ENCODE measurements around the gene PIBF1.
A peak's percentile ranks its signal among the peaks of the same experiment; 100 is the strongest.

Gene PIBF1

GRCh38 chr13:72998012-72998411 is 216.1 kb downstream of the PIBF1 start:
- Mint-ChIP-seq H3K4me3 (no peak overlapping the region), H3K27ac (no peak overlapping the region), H3K4me1 (peaks cover 7% of the 10 kb centered on the region), H3K9me3 (no peaks in the 10 kb centered on the region), H3K36me3 (peaks cover 27% of the 10 kb centered on the region)
- ATAC-seq (no peak), DNase-seq (ENCODE audit: low spot score in 2 of 2) (no peak)

GRCh38 chr13:73000027-73000674 is 218.2 kb downstream of the PIBF1 start:
- Mint-ChIP-seq H3K9me3 (no peaks in the 10 kb centered on the region), H3K36me3 (peaks cover 40% of the 10 kb centered on the region), H3K4me3 (no peak overlapping the region), H3K4me1 (peaks cover 7% of the 10 kb centered on the region), H3K27ac (no peak overlapping the region)
- DNase-seq (ENCODE audit: low spot score in 2 of 2), result no peak
- ATAC-seq, result peak; percentile 61

- DNase-seq (ENCODE audit: low spot score in 2 of 2) (no peak), ATAC-seq (no peak)
- H3K4me3 Mint-ChIP-seq, result no peak overlapping the region
- H3K27ac Mint-ChIP-seq, result no peak overlapping the region
- peaks cover 7% of the 10 kb centered on the region for H3K4me1 Mint-ChIP-seq
- H3K36me3 Mint-ChIP-seq, result peaks cover 43% of the 10 kb centered on the region
- H3K9me3 Mint-ChIP-seq, result no peaks in the 10 kb centered on the region
Observed at GRCh38 chr13:73001971-73002370, 220.0 kb downstream of the PIBF1 start.

GRCh38 chr13:73011751-73012150 is 229.8 kb downstream of the PIBF1 start:
- Mint-ChIP-seq H3K4me1 (no peaks in the 10 kb centered on the region), H3K9me3 (no peaks in the 10 kb centered on the region), H3K4me3 (no peak overlapping the region), H3K36me3 (peaks cover 11% of the 10 kb centered on the region), H3K27ac (no peak overlapping the region)
- ATAC-seq, result no peak
- no peak for DNase-seq (ENCODE audit: low spot score in 2 of 2)

GRCh38 chr13:73015805-73016204 is 233.9 kb downstream of the PIBF1 start:
- H3K27ac Mint-ChIP-seq, result no peak overlapping the region
- DNase-seq (ENCODE audit: low spot score in 2 of 2) (no peak), ATAC-seq (no peak)
- peaks cover 22% of the 10 kb centered on the region for H3K36me3 Mint-ChIP-seq
- no peak overlapping the region for H3K4me3 Mint-ChIP-seq
- H3K4me1 Mint-ChIP-seq, result no peaks in the 10 kb centered on the region
- H3K9me3 Mint-ChIP-seq, result no peaks in the 10 kb centered on the region

GRCh38 chr13:73018336-73018735 is 236.4 kb downstream of the PIBF1 start:
- Mint-ChIP-seq H3K4me3 (no peak overlapping the region), H3K9me3 (no peaks in the 10 kb centered on the region), H3K36me3 (peaks cover 22% of the 10 kb centered on the region), H3K4me1 (no peaks in the 10 kb centered on the region), H3K27ac (no peak overlapping the region)
- no peak for DNase-seq (ENCODE audit: low spot score in 2 of 2)
- ATAC-seq, result no peak

GRCh38 chr13:73025217-73026012 is 243.5 kb downstream of the PIBF1 start:
- H3K9me3 Mint-ChIP-seq, result no peaks in the 10 kb centered on the region
- H3K36me3 Mint-ChIP-seq, result no peaks in the 10 kb centered on the region
- H3K4me1 Mint-ChIP-seq, result peaks cover 5% of the 10 kb centered on the region
- ATAC-seq (peak; percentile 75), DNase-seq (ENCODE audit: low spot score in 2 of 2) (no peak)
- H3K27ac Mint-ChIP-seq, result no peak overlapping the region
- H3K4me3 Mint-ChIP-seq, result no peak overlapping the region

- H3K9me3 Mint-ChIP-seq, result no peaks in the 10 kb centered on the region
- no peak for DNase-seq (ENCODE audit: low spot score in 2 of 2)
- H3K4me1 Mint-ChIP-seq, result no peaks in the 10 kb centered on the region
- no peak overlapping the region for H3K4me3 Mint-ChIP-seq
- no peaks in the 10 kb centered on the region for H3K36me3 Mint-ChIP-seq
- no peak overlapping the region for H3K27ac Mint-ChIP-seq
- no peak for ATAC-seq
Observed at GRCh38 chr13:73034901-73035300, 253.0 kb downstream of the PIBF1 start.

GRCh38 chr13:73035660-73036059 is 253.7 kb downstream of the PIBF1 start:
- H3K27ac Mint-ChIP-seq, result no peak overlapping the region
- ATAC-seq (no peak), DNase-seq (ENCODE audit: low spot score in 2 of 2) (no peak)
- H3K4me1 Mint-ChIP-seq, result no peaks in the 10 kb centered on the region
- no peaks in the 10 kb centered on the region for H3K36me3 Mint-ChIP-seq
- no peaks in the 10 kb centered on the region for H3K9me3 Mint-ChIP-seq
- H3K4me3 Mint-ChIP-seq, result no peak overlapping the region

GRCh38 chr13:73036566-73036965 is 254.6 kb downstream of the PIBF1 start:
- DNase-seq (ENCODE audit: low spot score in 2 of 2), result no peak
- no peaks in the 10 kb centered on the region for H3K36me3 Mint-ChIP-seq
- ATAC-seq, result no peak
- no peaks in the 10 kb centered on the region for H3K4me1 Mint-ChIP-seq
- no peak overlapping the region for H3K4me3 Mint-ChIP-seq
- H3K27ac Mint-ChIP-seq, result no peak overlapping the region
- H3K9me3 Mint-ChIP-seq, result no peaks in the 10 kb centered on the region

- no peaks in the 10 kb centered on the region for H3K9me3 Mint-ChIP-seq
- H3K4me1 Mint-ChIP-seq, result no peaks in the 10 kb centered on the region
- no peaks in the 10 kb centered on the region for H3K36me3 Mint-ChIP-seq
- no peak overlapping the region for H3K27ac Mint-ChIP-seq
- DNase-seq (ENCODE audit: low spot score in 2 of 2) (no peak), ATAC-seq (no peak)
- H3K4me3 Mint-ChIP-seq, result no peak overlapping the region
Observed at GRCh38 chr13:73038064-73038463, 256.1 kb downstream of the PIBF1 start.

- no peak for DNase-seq (ENCODE audit: low spot score in 2 of 2)
- H3K27ac Mint-ChIP-seq, result no peak overlapping the region
Observed at GRCh38 chr13:73039201-73040108, 257.5 kb downstream of the PIBF1 start.

GRCh38 chr13:73040484-73040883 is 258.6 kb downstream of the PIBF1 start:
- Mint-ChIP-seq H3K4me1 (no peaks in the 10 kb centered on the region), H3K4me3 (no peak overlapping the region), H3K9me3 (no peaks in the 10 kb centered on the region), H3K36me3 (no peaks in the 10 kb centered on the region), H3K27ac (no peak overlapping the region)
- DNase-seq (ENCODE audit: low spot score in 2 of 2) (no peak), ATAC-seq (no peak)

More at GRCh38 chr13:73039201-73040108, 257.5 kb downstream of the PIBF1 start:
- no peak for ATAC-seq
- no peaks in the 10 kb centered on the region for H3K4me1 Mint-ChIP-seq
- H3K9me3 Mint-ChIP-seq, result no peaks in the 10 kb centered on the region
- no peaks in the 10 kb centered on the region for H3K36me3 Mint-ChIP-seq
- H3K4me3 Mint-ChIP-seq, result no peak overlapping the region

GRCh38 chr13:73040968-73041596 is 259.1 kb downstream of the PIBF1 start:
- H3K27ac Mint-ChIP-seq, result no peak overlapping the region
- ATAC-seq, result no peak
- H3K36me3 Mint-ChIP-seq, result no peaks in the 10 kb centered on the region
- DNase-seq (ENCODE audit: low spot score in 2 of 2), result no peak
- no peaks in the 10 kb centered on the region for H3K9me3 Mint-ChIP-seq
- no peaks in the 10 kb centered on the region for H3K4me1 Mint-ChIP-seq
- H3K4me3 Mint-ChIP-seq, result no peak overlapping the region

GRCh38 chr13:73045031-73045430 is 263.1 kb downstream of the PIBF1 start:
- H3K4me3 Mint-ChIP-seq, result no peak overlapping the region
- H3K27ac Mint-ChIP-seq, result no peak overlapping the region
- H3K9me3 Mint-ChIP-seq, result no peaks in the 10 kb centered on the region
- no peaks in the 10 kb centered on the region for H3K36me3 Mint-ChIP-seq
- ATAC-seq, result no peak
- no peaks in the 10 kb centered on the region for H3K4me1 Mint-ChIP-seq
- DNase-seq (ENCODE audit: low spot score in 2 of 2), result no peak

Measured in stimulated activated effector memory CD8-positive, alpha-beta T cell treated with anti-CD3 and anti-CD28 coated beads, Interleukin-12 subunit alpha, Interleukin-12 subunit beta, amount 100 ng/mL, for 72 hours (primary cell).